Measurements from ENCODE around the gene DDX10.

DNA sequence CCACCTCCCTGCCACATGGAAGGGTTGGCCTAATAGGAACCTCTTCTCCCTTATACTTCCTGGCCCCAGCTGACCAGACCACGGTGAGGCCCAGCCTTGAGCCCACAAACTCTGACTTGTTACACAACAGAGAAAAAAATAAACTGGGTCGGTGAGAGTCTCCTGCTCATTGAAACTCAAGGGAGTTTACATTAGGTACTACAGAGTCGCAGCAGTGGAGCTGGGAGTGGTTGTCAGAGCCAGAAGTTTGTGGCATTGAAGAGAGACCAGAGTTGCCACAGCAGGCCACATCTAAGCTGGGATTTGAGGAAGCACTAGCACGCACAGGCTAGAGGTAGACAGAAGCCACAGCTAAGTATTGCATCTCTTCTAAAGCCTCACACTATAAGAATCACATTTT lies 296.2 kb downstream of the DDX10 start:
- TF ChIP-seq POLR2AphosphoS5 (IDR thresholded peaks at IDR 0.05): no peak
- TF ChIP-seq POLR2A (IDR thresholded peaks at IDR 0.05; ENCODE audit: low read depth): no peak
- TF ChIP-seq, protein P1, sequence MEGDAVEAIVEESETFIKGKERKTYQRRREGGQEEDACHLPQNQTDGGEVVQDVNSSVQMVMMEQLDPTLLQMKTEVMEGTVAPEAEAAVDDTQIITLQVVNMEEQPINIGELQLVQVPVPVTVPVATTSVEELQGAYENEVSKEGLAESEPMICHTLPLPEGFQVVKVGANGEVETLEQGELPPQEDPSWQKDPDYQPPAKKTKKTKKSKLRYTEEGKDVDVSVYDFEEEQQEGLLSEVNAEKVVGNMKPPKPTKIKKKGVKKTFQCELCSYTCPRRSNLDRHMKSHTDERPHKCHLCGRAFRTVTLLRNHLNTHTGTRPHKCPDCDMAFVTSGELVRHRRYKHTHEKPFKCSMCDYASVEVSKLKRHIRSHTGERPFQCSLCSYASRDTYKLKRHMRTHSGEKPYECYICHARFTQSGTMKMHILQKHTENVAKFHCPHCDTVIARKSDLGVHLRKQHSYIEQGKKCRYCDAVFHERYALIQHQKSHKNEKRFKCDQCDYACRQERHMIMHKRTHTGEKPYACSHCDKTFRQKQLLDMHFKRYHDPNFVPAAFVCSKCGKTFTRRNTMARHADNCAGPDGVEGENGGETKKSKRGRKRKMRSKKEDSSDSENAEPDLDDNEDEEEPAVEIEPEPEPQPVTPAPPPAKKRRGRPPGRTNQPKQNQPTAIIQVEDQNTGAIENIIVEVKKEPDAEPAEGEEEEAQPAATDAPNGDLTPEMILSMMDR (IDR thresholded peaks at IDR 0.05): no peak
